Fibroblast of mammary gland (primary cell): ENCODE measurements around the gene BIK.

ENCODE experiments used
- DNase-seq: peaks from one replicate; pipeline ENCODE4 v3.0.0-alpha.2; 2010; ENCODE audit warnings: low read depth
- H3K4me3 ChIP-seq: 2 replicates; pipeline ENCODE4 v1.5.1; 2011; ENCODE audit warnings: low read depth, mild to moderate bottlenecking, low read length, moderate library complexity; ENCODE audit not compliant: control insufficient read depth
- CTCF ChIP-seq: conservative IDR thresholded peaks from 2 replicates; pipeline ENCODE4 v1.5.1; 2011; ENCODE audit warnings: low read depth, low read length, inconsistent platforms; ENCODE audit not compliant: control insufficient read depth, insufficient read depth

Gene BIK

GRCh38 chr22:43172191-43172590 is 61.6 kb downstream of the BIK start:
- no peak for DNase-seq
- no peak for TF ChIP-seq CTCF
- no peak overlapping the region for H3K4me3 ChIP-seq

- TF ChIP-seq CTCF = no peak
- DNase-seq = no peak
- no peak overlapping the region for H3K4me3 ChIP-seq
Measured at GRCh38 chr22:43173566-43173965, 63.0 kb downstream of the BIK start.

GRCh38 chr22:43173976-43174720 is 63.6 kb downstream of the BIK start:
- H3K4me3 ChIP-seq = no peak overlapping the region
- no peak for TF ChIP-seq CTCF
- DNase-seq = no peak

GRCh38 chr22:43174941-43175531 is 64.5 kb downstream of the BIK start:
- H3K4me3 ChIP-seq = no peak overlapping the region
- no peak for TF ChIP-seq CTCF
- no peak for DNase-seq

GRCh38 chr22:43176090-43176489 is 65.5 kb downstream of the BIK start:
- no peak overlapping the region for H3K4me3 ChIP-seq
- no peak for TF ChIP-seq CTCF
- no peak for DNase-seq

- no peak for TF ChIP-seq CTCF
- DNase-seq = no peak
- no peak overlapping the region for H3K4me3 ChIP-seq
Measured at GRCh38 chr22:43177479-43177878, 66.9 kb downstream of the BIK start.
